ENCODE measurements around the gene TAMALIN.

GRCh38 chr12:51997136-51997535 lies 9.6 kb upstream of the TAMALIN start:
- TF ChIP-seq POLR2A (IDR thresholded peaks at IDR 0.05), result no peak
- TF ChIP-seq, protein P1, sequence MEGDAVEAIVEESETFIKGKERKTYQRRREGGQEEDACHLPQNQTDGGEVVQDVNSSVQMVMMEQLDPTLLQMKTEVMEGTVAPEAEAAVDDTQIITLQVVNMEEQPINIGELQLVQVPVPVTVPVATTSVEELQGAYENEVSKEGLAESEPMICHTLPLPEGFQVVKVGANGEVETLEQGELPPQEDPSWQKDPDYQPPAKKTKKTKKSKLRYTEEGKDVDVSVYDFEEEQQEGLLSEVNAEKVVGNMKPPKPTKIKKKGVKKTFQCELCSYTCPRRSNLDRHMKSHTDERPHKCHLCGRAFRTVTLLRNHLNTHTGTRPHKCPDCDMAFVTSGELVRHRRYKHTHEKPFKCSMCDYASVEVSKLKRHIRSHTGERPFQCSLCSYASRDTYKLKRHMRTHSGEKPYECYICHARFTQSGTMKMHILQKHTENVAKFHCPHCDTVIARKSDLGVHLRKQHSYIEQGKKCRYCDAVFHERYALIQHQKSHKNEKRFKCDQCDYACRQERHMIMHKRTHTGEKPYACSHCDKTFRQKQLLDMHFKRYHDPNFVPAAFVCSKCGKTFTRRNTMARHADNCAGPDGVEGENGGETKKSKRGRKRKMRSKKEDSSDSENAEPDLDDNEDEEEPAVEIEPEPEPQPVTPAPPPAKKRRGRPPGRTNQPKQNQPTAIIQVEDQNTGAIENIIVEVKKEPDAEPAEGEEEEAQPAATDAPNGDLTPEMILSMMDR (IDR thresholded peaks at IDR 0.05), result no peak

Measured in thyroid gland (tissue), 4 donors.